ENCODE data around the gene TRIM52. TPM values are rescaled to one million over a fixed set of nuclear protein-coding genes. Genes with fewer than 3 reads are reported as not detected.

TRIM52 gene
- total and polyA plus RNA-seq, 9 of the 15 experiments (the other 6 are each of a cell fraction or from before 2014, with no cell fraction given) = 3.3 to 21.9 (median 13.5) TPM

- TF ChIP-seq HLTF (IDR thresholded peaks at IDR 0.05) = no peak
- no peak for TF ChIP-seq COPS2 (conservative IDR thresholded peaks at IDR 0.05)
- TF ChIP-seq E2F1 (CRISPR knock-in tag; IDR thresholded peaks at IDR 0.05) = no peak
- no peak for TF ChIP-seq ZNF124 (CRISPR knock-in tag; IDR thresholded peaks at IDR 0.05)
- no peak for TF ChIP-seq IRF2 (CRISPR knock-in tag; IDR thresholded peaks at IDR 0.05)
- TF ChIP-seq, protein P1, sequence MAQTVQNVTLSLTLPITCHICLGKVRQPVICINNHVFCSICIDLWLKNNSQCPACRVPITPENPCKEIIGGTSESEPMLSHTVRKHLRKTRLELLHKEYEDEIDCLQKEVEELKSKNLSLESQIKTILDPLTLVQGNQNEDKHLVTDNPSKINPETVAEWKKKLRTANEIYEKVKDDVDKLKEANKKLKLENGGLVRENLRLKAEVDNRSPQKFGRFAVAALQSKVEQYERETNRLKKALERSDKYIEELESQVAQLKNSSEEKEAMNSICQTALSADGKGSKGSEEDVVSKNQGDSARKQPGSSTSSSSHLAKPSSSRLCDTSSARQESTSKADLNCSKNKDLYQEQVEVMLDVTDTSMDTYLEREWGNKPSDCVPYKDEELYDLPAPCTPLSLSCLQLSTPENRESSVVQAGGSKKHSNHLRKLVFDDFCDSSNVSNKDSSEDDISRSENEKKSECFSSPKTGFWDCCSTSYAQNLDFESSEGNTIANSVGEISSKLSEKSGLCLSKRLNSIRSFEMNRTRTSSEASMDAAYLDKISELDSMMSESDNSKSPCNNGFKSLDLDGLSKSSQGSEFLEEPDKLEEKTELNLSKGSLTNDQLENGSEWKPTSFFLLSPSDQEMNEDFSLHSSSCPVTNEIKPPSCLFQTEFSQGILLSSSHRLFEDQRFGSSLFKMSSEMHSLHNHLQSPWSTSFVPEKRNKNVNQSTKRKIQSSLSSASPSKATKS (CRISPR knock-in tag; IDR thresholded peaks at IDR 0.05) = no peak
- no peak for TF ChIP-seq HNRNPH1 (optimal IDR thresholded peaks at IDR 0.05; ENCODE audit: low read depth, low read length)
- TF ChIP-seq ZNF717 (CRISPR knock-in tag; IDR thresholded peaks at IDR 0.05) = no peak
- TF ChIP-seq NRF1 (conservative IDR thresholded peaks at IDR 0.05 in 1 of 2, IDR thresholded peaks at IDR 0.05 in 1 of 2) = peak; percentile 87 to 89
- TF ChIP-seq HDAC6 (IDR thresholded peaks at IDR 0.05; ENCODE audit: low read depth, low read length) = no peak
- TF ChIP-seq BRD4 (IDR thresholded peaks at IDR 0.05) = no peak; the same call in 1 of the 2 replicates
- TF ChIP-seq, protein P2, sequence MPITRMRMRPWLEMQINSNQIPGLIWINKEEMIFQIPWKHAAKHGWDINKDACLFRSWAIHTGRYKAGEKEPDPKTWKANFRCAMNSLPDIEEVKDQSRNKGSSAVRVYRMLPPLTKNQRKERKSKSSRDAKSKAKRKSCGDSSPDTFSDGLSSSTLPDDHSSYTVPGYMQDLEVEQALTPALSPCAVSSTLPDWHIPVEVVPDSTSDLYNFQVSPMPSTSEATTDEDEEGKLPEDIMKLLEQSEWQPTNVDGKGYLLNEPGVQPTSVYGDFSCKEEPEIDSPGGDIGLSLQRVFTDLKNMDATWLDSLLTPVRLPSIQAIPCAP (CRISPR knock-in tag; IDR thresholded peaks at IDR 0.05; ENCODE audit: borderline replicate concordance) = no peak
- TF ChIP-seq PHF8 (IDR thresholded peaks at IDR 0.05; ENCODE audit: borderline replicate concordance, low read length) = peak; percentile 80; the same call in 1 of the 2 replicates
- no peak for TF ChIP-seq FOXJ3 (CRISPR knock-in tag; IDR thresholded peaks at IDR 0.05)
- TF ChIP-seq, protein P3, sequence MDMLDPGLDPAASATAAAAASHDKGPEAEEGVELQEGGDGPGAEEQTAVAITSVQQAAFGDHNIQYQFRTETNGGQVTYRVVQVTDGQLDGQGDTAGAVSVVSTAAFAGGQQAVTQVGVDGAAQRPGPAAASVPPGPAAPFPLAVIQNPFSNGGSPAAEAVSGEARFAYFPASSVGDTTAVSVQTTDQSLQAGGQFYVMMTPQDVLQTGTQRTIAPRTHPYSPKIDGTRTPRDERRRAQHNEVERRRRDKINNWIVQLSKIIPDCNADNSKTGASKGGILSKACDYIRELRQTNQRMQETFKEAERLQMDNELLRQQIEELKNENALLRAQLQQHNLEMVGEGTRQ (CRISPR knock-in tag; IDR thresholded peaks at IDR 0.05) = no peak
- TF ChIP-seq SOX6 (IDR thresholded peaks at IDR 0.05) = no peak
- no peak for TF ChIP-seq U2AF1 (optimal IDR thresholded peaks at IDR 0.05; ENCODE audit: low read depth, low read length)
- no peak; the same call in 1 of the 2 replicates for TF ChIP-seq ZNF609 (CRISPR knock-in tag; IDR thresholded peaks at IDR 0.05; ENCODE audit: borderline replicate concordance)
- no peak for TF ChIP-seq MXI1 (IDR thresholded peaks at IDR 0.05; ENCODE audit: low read depth, low read length)
Observed at GRCh38 chr5:181246276-181247049, 14.5 kb downstream of the TRIM52 start (continued).
